ENCODE measurements around the gene POLK. TPM values are rescaled to one million over a fixed set of nuclear protein-coding genes. Genes with fewer than 3 reads are reported as not detected.
A peak's percentile ranks its signal among the peaks of the same experiment; 100 is the strongest.

Gene POLK
- total RNA-seq, 1 experiment from 2014 or later: 20.9 TPM

DNA sequence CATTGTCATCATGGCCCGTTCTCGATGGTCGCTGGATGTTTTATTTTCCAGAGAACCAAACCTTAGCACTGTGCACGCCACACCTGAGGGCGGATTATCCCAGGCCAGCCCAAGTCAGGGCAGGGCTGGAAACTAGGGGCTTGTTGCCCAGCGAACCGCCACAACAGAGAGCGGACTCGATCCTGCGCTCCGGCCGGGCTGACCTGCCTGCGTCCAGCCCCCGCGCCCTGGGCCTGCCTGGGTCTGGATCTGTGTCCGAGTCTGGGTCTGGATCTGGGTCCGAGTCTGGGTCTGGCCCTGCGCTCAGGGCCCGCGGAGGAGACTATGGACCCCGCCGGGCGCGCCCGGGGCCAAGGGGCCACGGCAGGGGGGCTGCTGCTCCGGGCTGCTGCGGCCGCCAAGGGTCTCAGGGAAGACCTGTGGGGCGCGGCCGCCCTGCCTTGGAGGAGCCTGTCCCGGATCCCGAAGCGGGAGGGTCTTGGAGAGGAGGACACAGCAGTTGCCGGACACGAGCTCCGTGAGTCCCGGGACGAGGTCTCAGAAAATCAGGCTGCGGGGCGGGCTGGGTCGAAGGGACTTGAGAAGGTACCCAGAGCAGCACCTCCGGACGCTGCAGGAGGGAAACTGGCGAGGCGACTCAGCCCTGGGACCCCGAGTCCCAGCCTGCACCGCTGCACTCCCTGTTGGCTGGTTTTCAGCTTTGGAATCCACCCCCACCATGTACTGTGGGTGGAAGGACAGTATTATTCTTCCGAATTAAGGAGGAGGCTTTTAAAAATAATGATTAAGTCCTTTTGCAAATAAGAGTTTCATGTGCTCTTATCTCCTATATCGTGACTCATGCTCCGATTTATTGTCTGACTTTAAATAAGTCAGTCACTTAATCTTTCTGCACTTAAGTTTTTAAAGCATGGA is 99.9 kb downstream of the POLK start, which contains the start of gene ANKDD1B:
Gene ANKDD1B (plus strand): TSS at position 143 of the 915 bp plus-strand sequence. CDS start 182 bp downstream, at position 325.
- Histone ChIP-seq H2AFZ (peak within 1 kb of the TSS; percentile 76), H3K4me2 (peak within 1 kb of the TSS; percentile 98), H3K27me3 (ENCODE audit: insufficient read depth, low read depth) (no peaks in the 10 kb centered on the region), H4K20me1 (ENCODE audit: insufficient read depth) (no peaks in the 10 kb centered on the region), H3K4me3 (peak within 1 kb of the TSS; percentile 60), H3F3A (ENCODE audit: insufficient read depth, low read depth) (0 out of 2 replicates have a peak, but pooled peaks cover 4% of the 10 kb centered on the region), H3K79me2 (ENCODE audit: low read depth) (no peaks in the 10 kb centered on the region), H3K4me1 (replicated peaks; ENCODE audit: insufficient read depth) (no peaks in the 10 kb centered on the region; the same call in 1 of the 2 replicates), H3K36me3 (ENCODE audit: low read depth) (no peaks in the 10 kb centered on the region), H3K9me3 (ENCODE audit: insufficient read depth, low read depth) (no peaks in the 10 kb centered on the region), H3K27ac (no peak within 1 kb of the TSS), H3K9me2 (ENCODE audit: insufficient read depth) (no peaks in the 10 kb centered on the region)
- intact Hi-C loops (cut with micrococcal nuclease; ENCODE audit: unreplicated experiment): no loop called here
- BruUV-seq (replicated peaks): no TSS peak
- no peak for TF ChIP-seq CTCF (conservative IDR thresholded peaks at IDR 0.05)
- no peak for TF ChIP-seq EZH2 (IDR thresholded peaks at IDR 0.05; ENCODE audit: low read depth)
- ChIA-PET CTCF (no interaction called here), POLR2A (ENCODE audit: unreplicated experiment) (interaction anchor here (0.5 to 0.7 kb wide), 3 partner anchors 9 to 908 kb away, joined by 3 to 5 read pairs (median 5); no protein-coding TSS in a partner anchor)
- peak; percentile 16 to 54 for DNase-seq

- H2AFZ ChIP-seq: no peak overlapping the region; the same call in 1 of the 2 replicates
- H3K4me1 ChIP-seq (replicated peaks; ENCODE audit: insufficient read depth): no peaks in the 10 kb centered on the region; the same call in 1 of the 2 replicates
- H3K36me3 ChIP-seq (ENCODE audit: low read depth): no peaks in the 10 kb centered on the region
- intact Hi-C loops (cut with micrococcal nuclease; ENCODE audit: unreplicated experiment): no loop called here
- peak overlapping the region; percentile 60; the same call in 1 of the 2 replicates for H3K4me3 ChIP-seq
- no peaks in the 10 kb centered on the region for H3K9me3 ChIP-seq (ENCODE audit: insufficient read depth, low read depth)
- H3K4me2 ChIP-seq: peak overlapping the region; percentile 98; the same call in 1 of the 2 replicates
- H3K9me2 ChIP-seq (ENCODE audit: insufficient read depth): no peaks in the 10 kb centered on the region
- TF ChIP-seq CTCF (conservative IDR thresholded peaks at IDR 0.05): no peak
- TF ChIP-seq EZH2 (IDR thresholded peaks at IDR 0.05; ENCODE audit: low read depth): no peak
- DNase-seq: no peak
- H3K27ac ChIP-seq: no peak overlapping the region
- no peaks in the 10 kb centered on the region for H3K79me2 ChIP-seq (ENCODE audit: low read depth)
- CTCF ChIA-PET: no interaction called here
- POLR2A ChIA-PET (ENCODE audit: unreplicated experiment): interaction anchor here (0.7 kb wide), 1 partner anchor 909 kb away, joined by 5 read pairs; no protein-coding TSS in a partner anchor
- H4K20me1 ChIP-seq (ENCODE audit: insufficient read depth): no peaks in the 10 kb centered on the region
- 0 out of 2 replicates have a peak, but pooled peaks cover 4% of the 10 kb centered on the region for H3F3A ChIP-seq (ENCODE audit: insufficient read depth, low read depth)
- no TSS peak for BruUV-seq (replicated peaks)
- H3K27me3 ChIP-seq (ENCODE audit: insufficient read depth, low read depth): no peaks in the 10 kb centered on the region
Observed at GRCh38 chr5:75612226-75612569, 100.5 kb downstream of the POLK start.

DNA sequence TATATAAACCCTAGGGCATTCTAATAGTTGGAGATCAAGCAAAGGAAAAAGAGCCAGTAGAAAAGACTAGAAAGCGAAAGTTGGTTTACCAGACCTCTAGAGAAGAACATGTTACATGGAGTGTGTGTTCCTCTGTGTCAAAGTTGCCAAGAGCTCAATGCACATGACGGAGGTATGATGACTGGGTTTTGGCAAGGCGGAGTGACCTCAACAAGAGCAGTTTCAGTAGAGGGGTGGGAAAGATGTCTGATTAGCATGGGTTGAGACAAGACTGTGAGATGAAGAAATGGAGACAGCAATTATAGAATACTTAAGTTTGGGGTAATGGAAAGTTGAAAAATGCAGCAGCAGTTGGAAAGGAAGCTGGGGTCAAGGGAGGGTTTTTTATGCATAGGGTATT is 101.2 kb downstream of the POLK start:
- Histone ChIP-seq H3K36me3 (ENCODE audit: low read depth) (no peaks in the 10 kb centered on the region), H3K9me3 (ENCODE audit: insufficient read depth, low read depth) (no peaks in the 10 kb centered on the region), H3K27me3 (ENCODE audit: insufficient read depth, low read depth) (no peaks in the 10 kb centered on the region), H2AFZ (no peak overlapping the region), H3F3A (ENCODE audit: insufficient read depth, low read depth) (0 out of 2 replicates have a peak, but pooled peaks cover 4% of the 10 kb centered on the region), H3K9me2 (ENCODE audit: insufficient read depth) (no peaks in the 10 kb centered on the region), H3K79me2 (ENCODE audit: low read depth) (no peaks in the 10 kb centered on the region), H3K4me2 (no peak overlapping the region), H3K4me1 (replicated peaks; ENCODE audit: insufficient read depth) (no peaks in the 10 kb centered on the region; the same call in 1 of the 2 replicates), H4K20me1 (ENCODE audit: insufficient read depth) (no peaks in the 10 kb centered on the region), H3K27ac (no peak overlapping the region), H3K4me3 (no peak overlapping the region)
- intact Hi-C loops (cut with micrococcal nuclease; ENCODE audit: unreplicated experiment): no loop called here
- ChIA-PET POLR2A (ENCODE audit: unreplicated experiment) (no interaction called here), CTCF (no interaction called here)
- BruUV-seq (replicated peaks): no TSS peak
- no peak for DNase-seq
- TF ChIP-seq EZH2 (IDR thresholded peaks at IDR 0.05; ENCODE audit: low read depth) (no peak), CTCF (conservative IDR thresholded peaks at IDR 0.05) (no peak)
